Measurements from ENCODE around the gene ZNF582.
A peak's percentile ranks its signal among the peaks of the same experiment; 100 is the strongest.

The ZNF582 gene

GRCh38 chr19:56393119-56394012, at the start of gene ZNF582:
Gene ZNF582 (minus strand): TSS chr19:56393534. CDS start chr19:56391752, 1,782 bp downstream.
- peak; percentile 97 for DNase-seq (ENCODE audit: low spot score)

- DNase-seq (ENCODE audit: low spot score) = no peak
Observed at GRCh38 chr19:56441206-56441792, 48.0 kb upstream of the ZNF582 start.

GRCh38 chr19:56423985-56424353, 30.6 kb upstream of the ZNF582 start:
- no peak for DNase-seq (ENCODE audit: low spot score)

- DNase-seq (ENCODE audit: low spot score) = no peak
Observed at GRCh38 chr19:56423276-56423984, 30.1 kb upstream of the ZNF582 start.

GRCh38 chr19:56405062-56405461, 11.7 kb upstream of the ZNF582 start:
- no peak for DNase-seq (ENCODE audit: low spot score)

GRCh38 chr19:56404705-56405056, 11.3 kb upstream of the ZNF582 start:
- DNase-seq (ENCODE audit: low spot score) = no peak

- DNase-seq (ENCODE audit: low spot score) = peak; percentile 96
Observed at GRCh38 chr19:56403764-56404704, 10.7 kb upstream of the ZNF582 start, which contains the start of gene ZNF583. Gene ZNF583 (plus strand): TSS chr19:56404332. CDS start chr19:56407115, 2,783 bp downstream.

GRCh38 chr19:56403261-56403660, 9.9 kb upstream of the ZNF582 start:
- DNase-seq (ENCODE audit: low spot score) = no peak

GRCh38 chr19:56400485-56400884, 7.2 kb upstream of the ZNF582 start:
- no peak for DNase-seq (ENCODE audit: low spot score)

GRCh38 chr19:56398809-56399208, 5.5 kb upstream of the ZNF582 start:
- no peak for DNase-seq (ENCODE audit: low spot score)

GRCh38 chr19:56383826-56384605, 9.3 kb downstream of the ZNF582 start:
- no peak for DNase-seq (ENCODE audit: low spot score)

- no peak for DNase-seq (ENCODE audit: low spot score)
Observed at GRCh38 chr19:56377105-56377924, 16.0 kb downstream of the ZNF582 start.

- no peak for DNase-seq (ENCODE audit: low spot score)
Observed at GRCh38 chr19:56372281-56372680, 21.1 kb downstream of the ZNF582 start.

GRCh38 chr19:56369886-56370676, 23.3 kb downstream of the ZNF582 start:
- DNase-seq (ENCODE audit: low spot score) = no peak

GRCh38 chr19:56367829-56368711, 25.3 kb downstream of the ZNF582 start:
- peak; percentile 94 for DNase-seq (ENCODE audit: low spot score)

- DNase-seq (ENCODE audit: low spot score) = no peak
Observed at GRCh38 chr19:56360841-56361240, 32.5 kb downstream of the ZNF582 start.

- DNase-seq (ENCODE audit: low spot score) = no peak
Observed at GRCh38 chr19:56356944-56357343, 36.4 kb downstream of the ZNF582 start.

- no peak for DNase-seq (ENCODE audit: low spot score)
Observed at GRCh38 chr19:56355517-56355916, 37.8 kb downstream of the ZNF582 start.
